Fibroblast of lung (primary cell): ENCODE measurements around the gene TBC1D14.

Experiments used
- EZH2 ChIP-seq: IDR thresholded peaks from 2 replicates; pipeline ENCODE4 v1.5.1; 2012; ENCODE audit warnings: low read length, control low read depth, mild to moderate bottlenecking; ENCODE audit errors: missing control alignments
- TF ChIP-seq, protein P1 (sequence below), 2 donors: IDR thresholded peaks in 1 of 2; conservative IDR thresholded peaks in 1 of 2; 1 replicate in 1 of 2; 2 replicates in 1 of 2; pipeline ENCODE4 v1.5.1; 2011 to 2012; ENCODE audit warnings: low read length in 2 of 2, control low read depth in 1 of 2, inconsistent platforms in 1 of 2, low read depth in 1 of 2, mild to moderate bottlenecking in 1 of 2

DNA sequence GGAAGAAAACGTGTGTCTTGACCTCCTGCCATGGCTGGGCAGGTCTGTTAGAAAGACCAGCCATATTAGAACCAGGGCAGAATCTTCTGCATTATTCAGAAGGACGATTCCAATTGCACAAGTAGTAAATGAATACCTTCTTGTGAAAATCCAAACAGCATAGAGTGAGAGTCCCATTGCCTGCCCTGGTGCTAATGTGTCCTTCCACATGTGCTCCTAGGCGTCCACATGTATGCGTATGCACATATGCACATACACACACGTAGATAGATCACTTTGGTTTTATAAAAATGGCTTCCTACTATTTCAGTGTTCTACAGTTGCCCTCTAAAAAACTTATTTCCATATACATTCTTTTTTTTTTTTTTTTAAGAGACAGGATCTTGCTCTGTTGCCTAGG is 168.4 kb downstream of the TBC1D14 start:
- no peak for TF ChIP-seq EZH2
- TF ChIP-seq, protein P1, sequence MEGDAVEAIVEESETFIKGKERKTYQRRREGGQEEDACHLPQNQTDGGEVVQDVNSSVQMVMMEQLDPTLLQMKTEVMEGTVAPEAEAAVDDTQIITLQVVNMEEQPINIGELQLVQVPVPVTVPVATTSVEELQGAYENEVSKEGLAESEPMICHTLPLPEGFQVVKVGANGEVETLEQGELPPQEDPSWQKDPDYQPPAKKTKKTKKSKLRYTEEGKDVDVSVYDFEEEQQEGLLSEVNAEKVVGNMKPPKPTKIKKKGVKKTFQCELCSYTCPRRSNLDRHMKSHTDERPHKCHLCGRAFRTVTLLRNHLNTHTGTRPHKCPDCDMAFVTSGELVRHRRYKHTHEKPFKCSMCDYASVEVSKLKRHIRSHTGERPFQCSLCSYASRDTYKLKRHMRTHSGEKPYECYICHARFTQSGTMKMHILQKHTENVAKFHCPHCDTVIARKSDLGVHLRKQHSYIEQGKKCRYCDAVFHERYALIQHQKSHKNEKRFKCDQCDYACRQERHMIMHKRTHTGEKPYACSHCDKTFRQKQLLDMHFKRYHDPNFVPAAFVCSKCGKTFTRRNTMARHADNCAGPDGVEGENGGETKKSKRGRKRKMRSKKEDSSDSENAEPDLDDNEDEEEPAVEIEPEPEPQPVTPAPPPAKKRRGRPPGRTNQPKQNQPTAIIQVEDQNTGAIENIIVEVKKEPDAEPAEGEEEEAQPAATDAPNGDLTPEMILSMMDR (conservative IDR thresholded peaks at IDR 0.05 in 1 of 2, IDR thresholded peaks at IDR 0.05 in 1 of 2; ENCODE audit: low read depth in 1 of 2, low read length in 2 of 2): no peak
